Islet precursor cell (in vitro differentiated cells): ENCODE measurements around the gene MTA3.
"Not testable (repeated sequence)": the region's sequence is repeated elsewhere in the genome, so short reads cannot be mapped to it uniquely, and the experiment has no call there.

Experiments used
- DNase-seq: peaks from one replicate; pipeline ENCODE4 v3.0.0-alpha.2; 2018

MTA3 gene

GRCh38 chr2:42614838-42615237 is 46.4 kb downstream of the MTA3 start:
- DNase-seq, result no peak

GRCh38 chr2:42618116-42618515 is 49.7 kb downstream of the MTA3 start:
- DNase-seq, result no peak

GRCh38 chr2:42618972-42619371 is 50.5 kb downstream of the MTA3 start:
- no peak for DNase-seq

GRCh38 chr2:42621626-42622025 is 53.2 kb downstream of the MTA3 start:
- DNase-seq, result not testable (repeated sequence)

- no peak for DNase-seq
Measured at GRCh38 chr2:42622943-42623676, 54.7 kb downstream of the MTA3 start.

GRCh38 chr2:42624047-42624446 is 55.6 kb downstream of the MTA3 start:
- DNase-seq, result no peak

GRCh38 chr2:42628024-42628423 is 59.6 kb downstream of the MTA3 start:
- not testable (repeated sequence) for DNase-seq

- DNase-seq, result no peak
Measured at GRCh38 chr2:42636934-42637333, 68.5 kb downstream of the MTA3 start.

- no peak for DNase-seq
Measured at GRCh38 chr2:42638080-42638784, 69.8 kb downstream of the MTA3 start.

- DNase-seq, result no peak
Measured at GRCh38 chr2:42639340-42640077, 71.1 kb downstream of the MTA3 start.

- DNase-seq, result no peak
Measured at GRCh38 chr2:42640261-42640660, 71.8 kb downstream of the MTA3 start.

- not testable (repeated sequence) for DNase-seq
Measured at GRCh38 chr2:42642371-42642770, 73.9 kb downstream of the MTA3 start.

GRCh38 chr2:42645551-42645950 is 77.1 kb downstream of the MTA3 start:
- no peak for DNase-seq

- DNase-seq, result no peak
Measured at GRCh38 chr2:42648796-42649195, 80.4 kb downstream of the MTA3 start.

GRCh38 chr2:42651057-42651456 is 82.6 kb downstream of the MTA3 start:
- no peak for DNase-seq

GRCh38 chr2:42652086-42652485 is 83.7 kb downstream of the MTA3 start:
- no peak for DNase-seq

- DNase-seq, result no peak
Measured at GRCh38 chr2:42653039-42653438, 84.6 kb downstream of the MTA3 start.

- DNase-seq, result no peak
Measured at GRCh38 chr2:42653908-42654445, 85.5 kb downstream of the MTA3 start.

GRCh38 chr2:42658306-42658705 is 89.9 kb downstream of the MTA3 start:
- no peak for DNase-seq

GRCh38 chr2:42659609-42660008 is 91.2 kb downstream of the MTA3 start:
- no peak for DNase-seq

- peak; percentile 87 for DNase-seq
Measured at GRCh38 chr2:42663106-42663780, 94.8 kb downstream of the MTA3 start.

- DNase-seq, result no peak
Measured at GRCh38 chr2:42663828-42664227, 95.4 kb downstream of the MTA3 start.

GRCh38 chr2:42673989-42674579 is 105.7 kb downstream of the MTA3 start:
- no peak for DNase-seq
